B cell (primary cell): ENCODE data around the gene PFDN1.

Experiments
- CTCF ChIP-seq: fragments of 200-600 bp; IDR thresholded peaks from one replicate; pipeline ENCODE4 v1.8.0; 2022; ENCODE audit warnings: antibody characterized with exemption, mild to moderate bottlenecking
- EZH2 ChIP-seq: IDR thresholded peaks from 2 replicates; pipeline ENCODE4 v1.6.1; 2012; ENCODE audit warnings: borderline replicate concordance, low read depth, mild to moderate bottlenecking, moderate library complexity, low read length; ENCODE audit not compliant: insufficient read depth, poor library complexity, severe bottlenecking

GRCh38 chr5:140262221-140262620, 40.7 kb downstream of the PFDN1 start:
- no peak for TF ChIP-seq CTCF
- TF ChIP-seq EZH2: no peak
